Stimulated activated CD4-positive, alpha-beta T cell treated with anti-CD3 and anti-CD28 coated beads, Interleukin-1b, Interleukin-23, amount 100 ng/mL, for 1 hour (primary cell): ENCODE results near the gene ZNRF1.
A peak's percentile ranks its signal among the peaks of the same experiment; 100 is the strongest.

Source experiments
- DNase-seq, 2 donors: peaks; one replicate each; pipeline ENCODE4 v3.0.0-alpha.2; 2020; ENCODE audit warnings: low read depth in 2 of 2

ZNRF1 gene

DNA sequence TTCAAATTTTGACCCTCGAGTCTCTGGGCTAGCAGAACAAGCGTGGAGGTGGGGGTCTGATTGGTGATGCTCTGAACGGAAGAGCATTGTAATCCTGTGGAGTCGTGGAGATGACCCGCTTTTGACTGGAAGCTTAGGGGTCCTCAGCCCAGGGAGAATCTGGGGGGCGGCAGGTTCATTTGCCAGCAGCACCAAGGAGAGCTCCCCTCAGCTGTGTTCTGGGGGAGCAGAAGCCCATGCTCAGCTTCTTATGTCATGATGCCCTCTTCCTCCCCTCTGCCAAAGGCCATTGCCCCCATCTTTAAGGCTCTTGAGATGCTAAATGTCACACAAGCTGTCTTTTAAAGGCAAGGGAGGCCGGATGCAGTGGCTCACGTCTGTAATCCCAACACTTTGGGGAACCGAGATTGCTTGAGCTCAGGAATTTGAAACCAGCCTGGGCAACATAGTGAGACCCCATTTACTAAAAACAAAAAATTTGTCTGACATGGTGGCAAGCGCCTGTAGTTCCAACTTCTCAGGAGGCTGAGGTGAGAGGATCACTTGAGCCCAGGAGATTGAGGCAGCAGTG, 98.5 kb downstream of the ZNRF1 start:
- DNase-seq, result no peak

DNA sequence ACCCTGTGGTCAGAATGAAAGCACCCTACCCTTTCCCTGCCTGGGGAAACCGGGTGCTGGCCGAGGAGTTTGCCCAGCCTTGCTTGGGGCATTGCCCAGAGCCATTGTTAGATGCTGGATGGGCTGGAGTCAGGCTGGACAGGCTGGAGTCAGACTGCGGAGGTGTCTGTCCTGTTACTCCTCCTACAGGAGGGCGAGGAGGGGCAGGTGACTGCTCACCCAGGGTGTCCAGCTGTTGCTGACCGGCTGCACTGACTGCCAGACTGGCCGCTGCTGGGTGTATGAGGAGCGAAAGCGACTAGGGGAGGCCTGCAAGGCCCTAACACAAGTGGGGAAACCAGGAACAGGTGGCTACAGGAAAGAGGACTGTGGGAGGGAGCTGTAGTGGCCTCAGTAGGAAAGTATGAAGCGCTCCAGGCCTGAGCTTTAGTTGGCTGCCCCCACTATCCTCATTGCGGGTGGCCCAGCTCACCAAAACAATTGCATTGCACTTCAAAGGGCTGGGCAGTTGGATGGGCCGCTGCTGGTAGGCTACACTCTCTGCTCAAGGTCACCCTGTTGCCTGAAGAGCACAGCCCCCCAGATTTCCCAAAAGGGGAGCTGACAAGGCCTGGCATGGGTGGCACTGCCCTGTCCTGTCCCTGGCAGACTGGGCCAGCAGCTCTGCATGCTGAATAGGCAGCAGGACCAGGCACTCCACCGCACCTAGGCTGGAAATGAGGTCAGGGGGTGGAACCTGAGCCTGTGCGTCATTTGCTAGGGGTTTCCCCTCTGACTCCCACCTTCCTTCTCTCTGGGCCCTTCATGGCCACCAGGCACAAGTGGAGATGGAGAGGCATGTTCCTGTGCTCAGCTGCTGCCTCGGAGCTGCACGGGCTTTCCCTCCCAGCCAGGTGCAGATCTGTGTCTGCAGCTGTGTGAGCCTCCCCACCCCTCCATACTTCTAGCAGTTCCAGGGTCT, 99.4 kb downstream of the ZNRF1 start:
- DNase-seq, result peak; percentile 37 to 45

DNA sequence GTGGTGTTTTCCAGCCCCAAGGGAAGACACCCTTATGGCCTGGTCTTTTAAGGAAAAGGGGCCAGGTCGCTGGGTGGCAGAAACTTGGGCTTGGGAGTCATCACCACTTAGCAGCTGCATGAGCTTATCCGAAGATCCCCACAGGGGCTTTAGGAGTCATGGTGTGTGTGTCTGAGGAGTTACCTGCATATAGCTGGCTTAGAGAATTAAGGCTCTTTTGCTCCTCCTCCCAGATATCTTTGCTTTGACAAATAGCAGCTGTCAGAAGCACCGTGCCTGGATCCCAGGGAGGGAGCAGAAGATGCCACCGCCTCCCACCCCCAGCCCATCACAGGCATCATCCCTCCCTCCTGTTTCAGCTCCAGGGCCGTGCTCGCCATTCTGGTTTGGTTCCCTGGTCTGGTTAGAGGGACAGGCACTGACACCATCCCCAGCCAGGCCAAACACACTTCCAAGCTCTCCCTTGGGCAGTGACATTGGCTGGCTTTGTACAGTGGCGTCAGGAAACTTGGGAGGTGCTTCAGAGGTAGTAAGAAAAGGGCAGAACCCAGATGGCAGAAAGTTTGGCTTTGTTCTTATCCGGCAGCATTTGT, 100.3 kb downstream of the ZNRF1 start:
- DNase-seq, result no peak

DNA sequence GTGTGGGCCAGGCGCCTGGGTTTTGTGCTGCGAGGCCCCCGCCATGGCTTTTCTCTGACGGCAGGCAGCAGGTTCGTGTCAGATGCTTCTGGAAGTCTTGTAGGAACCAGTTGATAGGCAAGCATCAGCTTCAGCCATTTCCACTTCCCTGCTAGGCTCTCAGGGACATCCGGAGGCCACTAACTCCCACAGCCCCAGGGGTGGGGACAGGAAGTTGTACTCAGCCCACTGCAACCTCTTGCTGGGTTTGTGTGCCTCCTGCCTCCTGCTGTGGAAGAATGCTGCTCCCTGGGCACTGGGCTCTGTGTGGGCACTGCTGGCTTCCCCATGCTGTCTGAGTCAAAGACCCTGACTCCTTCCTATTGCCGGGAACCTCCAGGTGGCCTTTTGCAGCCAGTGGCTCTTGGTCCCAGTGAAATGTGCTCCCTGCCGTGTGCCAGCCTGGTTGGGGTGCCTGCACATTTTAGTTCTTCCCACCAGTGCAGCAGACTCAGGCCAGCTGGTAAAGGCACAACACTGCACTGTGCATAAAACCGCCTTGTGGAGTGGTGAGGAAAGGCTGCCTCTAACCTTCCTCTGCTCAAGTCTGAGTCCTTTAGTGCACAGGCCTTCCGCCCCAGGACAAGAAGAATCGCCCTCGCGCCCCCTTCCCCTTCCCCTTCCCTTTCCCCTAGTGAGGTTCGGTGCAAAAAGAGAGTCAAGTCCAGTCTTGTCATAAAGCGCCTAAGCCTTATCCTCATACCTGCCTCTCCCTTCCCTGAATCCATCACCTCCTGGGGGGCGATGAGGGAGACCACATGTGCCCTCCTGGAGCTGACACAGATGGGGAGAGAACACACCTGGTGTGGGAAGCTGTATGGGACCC, 101.1 kb downstream of the ZNRF1 start:
- DNase-seq, result no peak

DNA sequence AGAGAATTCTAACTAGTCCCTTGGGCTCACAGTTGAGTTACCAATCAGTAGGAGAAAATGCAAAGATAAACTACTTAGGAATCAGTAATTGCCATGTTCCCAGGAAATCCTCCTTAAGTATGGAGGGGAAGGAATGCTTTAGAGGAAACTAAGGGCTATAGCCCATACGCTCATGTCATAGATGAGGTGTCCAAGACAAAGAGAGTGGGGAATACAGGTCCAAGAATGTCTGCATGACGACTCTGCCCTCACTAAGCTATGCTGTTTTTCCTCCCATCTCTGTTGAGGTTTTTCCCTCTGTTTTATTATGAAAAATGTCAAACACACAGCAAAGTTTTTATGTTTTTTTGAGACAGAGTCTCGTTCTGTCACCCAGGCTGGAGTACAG, 101.8 kb downstream of the ZNRF1 start:
- no peak for DNase-seq

DNA sequence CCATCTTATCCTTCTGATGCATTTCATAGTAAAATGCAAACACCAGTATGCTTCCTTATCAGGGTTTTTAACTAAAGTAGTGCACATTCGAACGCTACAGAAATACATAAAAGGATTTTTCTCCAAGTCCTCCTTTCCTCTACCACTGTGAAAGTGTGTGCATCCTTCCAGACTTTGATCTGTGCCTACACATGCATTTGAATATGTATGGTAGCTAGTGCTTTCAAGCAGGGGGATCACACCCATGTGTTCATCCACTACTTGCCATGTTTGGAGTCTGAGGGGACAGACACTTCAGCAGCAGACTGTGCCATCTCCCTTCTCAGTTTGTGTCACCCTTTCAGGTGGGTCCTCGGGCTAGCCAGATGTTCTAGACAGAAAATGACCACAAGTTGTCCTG, 102.8 kb downstream of the ZNRF1 start:
- no peak for DNase-seq

DNA sequence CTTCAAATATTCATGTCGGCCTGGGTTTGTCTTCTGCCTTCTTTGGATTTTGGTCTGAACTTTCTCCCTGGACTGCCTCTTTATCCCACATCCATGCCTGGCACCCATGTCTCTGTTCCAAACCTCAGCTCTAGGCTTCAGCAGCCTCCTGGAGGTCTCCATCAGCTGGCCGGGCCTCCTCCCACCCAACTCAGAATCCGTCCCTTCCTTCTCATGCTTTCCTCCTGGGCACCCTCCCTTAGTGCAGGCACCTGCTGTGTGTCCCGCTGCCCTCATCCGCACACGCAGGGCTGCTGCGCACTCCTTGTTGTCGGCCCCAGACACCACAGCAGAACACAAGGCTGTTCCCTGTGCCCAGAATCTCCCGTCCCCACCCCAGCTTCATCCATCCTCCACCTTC, 103.8 kb downstream of the ZNRF1 start:
- DNase-seq, result no peak

DNA sequence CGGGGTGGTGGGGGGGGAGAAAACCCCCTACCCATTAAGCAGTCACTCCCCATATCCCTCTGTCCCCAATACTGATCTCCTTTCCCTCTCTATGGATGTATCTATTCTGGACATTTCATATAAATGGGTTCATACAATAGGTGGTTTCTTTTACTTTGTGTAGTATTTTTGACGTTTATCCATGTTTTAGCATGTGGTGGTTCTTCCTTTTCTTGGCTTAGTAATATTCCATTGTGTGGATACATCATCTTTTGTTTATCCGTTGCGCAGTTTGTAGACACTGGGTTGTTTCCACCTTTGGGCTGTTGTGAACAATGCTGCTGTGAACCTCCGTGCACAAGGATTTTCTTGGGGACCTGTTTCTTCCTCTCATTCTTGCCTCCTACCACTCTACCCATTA, 105.2 kb downstream of the ZNRF1 start:
- DNase-seq, result no peak

DNA sequence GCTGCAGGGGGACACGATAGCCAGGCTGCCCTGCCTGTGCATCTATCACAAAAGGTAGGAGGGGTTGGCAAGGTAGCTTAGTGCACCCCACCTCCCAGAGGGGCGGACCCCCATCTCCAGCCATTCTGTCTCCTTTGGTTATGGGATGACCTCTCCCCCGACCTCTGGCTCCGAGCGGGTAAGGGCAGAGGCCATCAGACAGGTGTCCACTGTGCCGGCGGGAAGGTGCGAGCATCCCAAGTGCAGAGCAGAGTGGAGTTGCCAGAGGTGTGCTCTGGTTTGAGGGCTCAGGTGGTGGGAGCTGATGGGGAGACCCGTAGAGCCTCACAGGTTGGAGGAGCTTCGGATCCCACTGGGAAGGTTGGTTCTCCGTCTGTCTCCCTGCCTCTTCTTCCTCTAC, 106.0 kb downstream of the ZNRF1 start:
- DNase-seq, result no peak

DNA sequence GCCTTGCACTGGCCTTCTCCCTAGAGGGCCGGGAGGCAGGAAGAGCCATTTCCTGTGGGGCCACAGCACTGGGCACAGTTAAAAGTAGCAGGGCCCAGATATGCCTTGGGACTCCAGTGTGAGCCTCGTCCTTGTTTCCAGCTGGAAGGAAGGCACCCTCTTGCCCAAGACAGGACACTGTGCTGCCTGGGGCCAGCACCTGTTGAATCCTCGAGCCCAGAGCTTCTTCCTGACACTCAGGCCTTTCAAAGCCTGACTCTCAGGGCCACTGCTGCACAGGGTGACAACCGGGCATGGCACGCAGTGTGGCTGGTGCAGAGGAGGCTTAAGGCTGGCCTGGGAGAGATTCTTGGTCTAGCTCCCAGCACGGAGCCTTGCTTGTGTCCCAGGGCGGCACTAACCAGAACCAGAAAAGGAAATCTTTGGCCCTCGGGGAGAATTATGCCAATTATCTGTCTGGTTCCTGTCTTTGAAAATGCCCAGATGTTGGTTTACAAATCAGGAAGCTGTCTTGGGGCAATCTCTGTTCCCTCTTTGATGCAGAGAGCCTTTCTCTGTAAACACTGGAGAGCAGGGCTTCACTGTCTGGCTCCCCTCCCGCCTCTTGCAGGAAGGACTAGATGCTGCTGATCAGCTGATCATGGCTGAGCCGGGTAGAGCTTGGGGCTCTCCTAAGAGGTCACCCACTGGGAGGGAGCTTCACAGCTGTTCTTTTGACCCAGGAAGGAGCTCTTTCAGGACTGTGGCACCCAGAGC, 106.7 kb downstream of the ZNRF1 start:
- DNase-seq, result no peak

DNA sequence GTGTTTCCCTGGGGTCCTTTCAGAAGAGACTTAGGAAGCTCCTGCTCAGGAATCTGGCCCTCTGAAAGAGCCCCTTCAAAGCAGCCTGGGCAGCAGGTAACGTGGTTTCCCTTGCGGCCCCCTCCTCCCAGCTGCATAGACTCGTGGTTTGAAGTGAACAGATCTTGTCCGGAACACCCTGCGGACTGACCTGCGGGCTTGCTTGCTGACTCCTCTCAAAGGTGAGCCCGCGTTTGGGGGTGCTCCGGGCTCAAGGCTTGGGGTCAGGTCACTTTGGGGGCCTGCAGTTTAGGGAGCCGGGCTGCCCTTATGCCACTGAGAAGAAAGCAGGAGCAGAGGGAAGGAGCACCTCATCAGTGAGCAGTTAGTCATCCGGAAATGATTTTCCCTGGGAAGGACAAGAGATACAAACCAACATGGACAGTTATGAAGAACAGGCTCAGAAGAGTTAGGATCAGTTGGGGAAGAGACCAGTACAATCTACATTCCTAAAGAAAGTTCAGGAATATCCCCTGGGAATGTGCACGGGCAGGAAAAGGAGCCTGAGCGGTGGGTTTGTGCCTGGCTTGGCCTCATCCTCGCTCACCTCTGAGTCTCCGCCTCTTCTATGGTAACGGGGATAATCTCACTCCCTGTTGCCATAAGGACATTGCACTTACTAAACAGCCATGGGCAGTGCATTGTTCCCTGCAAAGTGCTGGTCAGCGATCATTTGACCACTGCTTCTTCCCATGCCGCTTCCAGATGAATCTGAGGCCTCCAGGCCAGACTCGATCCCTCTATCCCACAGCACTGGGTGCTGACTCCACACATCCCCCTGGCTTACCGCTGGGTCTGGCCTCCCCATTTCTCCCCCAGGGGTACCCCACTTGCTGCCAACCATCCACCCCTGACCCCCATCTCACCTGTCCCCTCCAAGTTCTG, 107.8 kb downstream of the ZNRF1 start:
- DNase-seq, result no peak

DNA sequence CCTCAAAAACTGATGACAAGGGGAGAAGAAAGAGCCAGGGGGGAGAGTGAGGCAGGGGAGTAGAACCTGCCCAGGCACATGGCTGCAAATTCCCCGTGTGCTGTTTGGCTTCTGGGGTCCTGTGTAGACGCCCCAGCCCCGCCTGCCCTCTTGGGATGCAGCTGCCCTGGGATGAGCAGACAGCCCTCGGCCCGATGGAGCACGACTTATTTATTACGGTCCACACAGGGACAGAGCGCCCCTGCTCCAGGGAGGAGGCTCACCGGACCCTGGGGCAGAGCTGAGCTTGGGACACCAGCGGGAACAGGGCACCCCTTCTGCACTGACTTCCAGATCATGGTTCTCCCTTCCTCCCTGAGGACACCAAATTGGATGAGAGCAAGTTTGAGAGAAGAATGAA, 108.7 kb downstream of the ZNRF1 start:
- no peak for DNase-seq

DNA sequence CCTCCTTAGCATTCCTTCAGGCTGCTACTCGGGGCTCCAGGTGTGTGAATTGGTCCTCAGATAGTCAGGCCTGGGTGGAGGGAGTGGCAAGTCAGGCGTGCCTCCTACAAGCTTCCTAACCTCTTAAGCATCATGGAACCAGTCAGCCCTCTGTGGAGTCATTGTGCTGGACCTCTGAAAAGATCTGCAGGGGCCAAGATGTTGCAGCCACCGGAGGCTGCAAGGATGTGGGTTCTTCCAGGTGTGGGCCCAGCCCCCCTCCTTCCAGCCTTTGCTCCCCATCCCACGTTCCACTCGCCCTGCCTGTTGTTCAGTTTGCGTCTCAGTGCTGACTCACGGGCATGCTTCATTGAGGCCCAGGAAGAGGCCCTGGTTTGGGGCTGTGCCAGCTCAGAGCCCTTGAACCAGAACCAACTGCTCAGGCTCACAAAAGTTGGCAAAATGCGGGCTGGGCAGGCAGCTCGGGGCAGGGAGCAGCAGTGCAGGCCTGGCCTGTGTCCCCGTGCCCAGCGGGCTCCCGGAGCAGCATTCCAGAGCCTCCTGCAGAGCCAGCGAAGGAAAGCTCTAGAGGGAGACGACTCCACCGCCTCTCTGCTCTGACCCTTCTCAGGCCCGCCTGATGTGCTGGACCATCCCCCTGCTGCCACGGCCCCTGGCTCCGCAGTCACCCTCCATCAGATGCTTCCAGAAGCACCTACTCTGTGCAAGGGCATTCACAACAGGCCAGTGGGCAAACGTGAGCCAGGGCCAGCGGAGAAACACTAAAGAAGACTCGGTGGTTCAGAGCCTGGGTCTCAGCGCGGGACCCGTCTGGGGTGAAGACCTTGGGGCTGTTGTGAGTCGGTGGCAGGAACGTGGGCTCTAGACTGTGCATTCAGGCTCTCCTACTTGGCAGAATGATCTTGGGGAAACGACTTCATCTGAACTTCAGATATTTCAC, 110.2 kb downstream of the ZNRF1 start:
- peak; percentile 46 to 54 for DNase-seq

DNA sequence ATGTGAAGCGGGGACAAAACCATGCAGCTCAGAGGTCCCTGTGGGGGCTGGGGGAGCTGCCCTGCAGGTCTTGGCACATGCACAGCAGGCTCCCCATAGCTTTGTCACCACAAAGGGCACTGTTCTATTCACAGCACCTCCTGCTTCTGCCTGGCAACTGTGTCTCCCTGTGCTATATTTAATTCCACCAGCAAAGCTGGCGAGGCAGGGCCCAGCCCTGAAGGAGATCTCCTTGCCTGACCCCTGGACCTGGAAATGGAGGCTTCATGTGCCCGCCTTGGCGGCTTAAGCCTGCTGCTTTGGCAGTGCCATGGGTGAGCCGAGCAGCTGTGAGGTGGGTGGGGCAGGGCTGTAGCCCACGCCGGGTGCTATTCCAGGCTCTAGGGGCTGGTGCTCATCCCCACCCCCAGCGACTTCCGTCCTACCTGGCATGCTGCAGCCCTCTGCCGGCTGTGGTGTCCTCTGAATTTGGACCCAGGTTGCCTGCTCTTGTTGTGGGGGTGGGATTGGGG, 111.0 kb downstream of the ZNRF1 start:
- no peak for DNase-seq

DNA sequence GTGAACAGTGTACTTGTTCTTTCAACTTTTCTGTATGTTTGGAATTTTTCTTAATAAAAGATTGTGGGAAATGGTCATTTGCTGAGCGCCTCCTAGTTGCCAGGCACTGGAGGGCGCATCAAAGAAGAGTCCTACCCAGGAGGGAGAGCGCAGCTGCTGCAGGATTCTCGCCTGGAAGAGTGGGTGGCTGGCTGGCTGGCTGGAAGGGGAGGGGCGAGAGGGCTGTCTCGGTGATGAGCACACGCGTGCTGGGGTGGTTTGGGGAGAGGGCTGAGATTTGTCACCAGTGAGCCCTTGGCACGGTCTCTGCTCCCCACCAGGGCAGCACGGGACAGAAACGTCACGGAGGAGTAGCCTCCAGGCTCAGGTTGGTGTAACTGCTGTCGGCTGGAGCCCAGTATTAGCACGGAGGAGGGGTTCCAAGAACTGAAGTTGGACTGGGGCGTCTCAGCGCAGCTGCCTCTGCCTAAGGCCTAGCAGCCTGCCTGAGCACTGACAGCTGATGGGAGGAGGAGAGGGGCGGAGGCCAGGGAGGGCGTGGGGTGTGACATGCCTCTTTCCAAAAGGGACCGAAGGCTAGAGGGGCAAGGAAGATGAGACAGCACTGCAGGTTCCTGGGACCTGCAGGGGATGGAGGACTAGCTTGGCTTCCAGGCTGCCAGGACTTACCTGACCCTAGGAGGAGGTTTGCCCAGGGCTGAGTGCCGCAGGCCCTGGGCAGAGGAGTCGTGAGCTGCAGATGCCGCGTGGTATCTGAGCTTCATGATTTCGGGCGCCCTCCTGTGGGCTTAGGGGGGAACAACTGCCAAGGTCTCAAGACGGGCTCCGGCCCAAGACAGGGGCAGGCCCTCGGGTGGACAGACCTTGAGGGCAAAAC, 112.1 kb downstream of the ZNRF1 start:
- peak; percentile 57 to 68 for DNase-seq

DNA sequence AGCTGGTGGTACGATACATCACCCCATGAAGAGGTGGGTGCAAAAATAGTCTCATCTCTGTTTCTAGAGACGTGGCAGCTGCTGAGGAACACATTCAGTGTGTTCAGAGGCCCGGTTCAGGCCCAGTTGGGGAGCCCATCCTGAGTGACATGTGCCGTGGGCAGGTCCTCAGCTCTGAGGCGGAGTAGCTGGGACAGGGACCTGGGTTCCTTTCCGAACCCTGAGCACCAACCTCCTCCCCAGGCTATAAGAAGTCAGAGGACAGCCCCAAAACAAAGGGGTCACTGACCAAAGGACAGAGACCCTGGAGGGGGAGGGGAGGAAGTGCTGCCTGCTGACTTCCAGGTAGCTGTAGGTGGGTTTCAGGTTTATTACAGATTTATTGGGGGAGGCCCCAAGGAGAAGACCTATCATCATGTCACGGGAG, 112.7 kb downstream of the ZNRF1 start:
- DNase-seq, result no peak

DNA sequence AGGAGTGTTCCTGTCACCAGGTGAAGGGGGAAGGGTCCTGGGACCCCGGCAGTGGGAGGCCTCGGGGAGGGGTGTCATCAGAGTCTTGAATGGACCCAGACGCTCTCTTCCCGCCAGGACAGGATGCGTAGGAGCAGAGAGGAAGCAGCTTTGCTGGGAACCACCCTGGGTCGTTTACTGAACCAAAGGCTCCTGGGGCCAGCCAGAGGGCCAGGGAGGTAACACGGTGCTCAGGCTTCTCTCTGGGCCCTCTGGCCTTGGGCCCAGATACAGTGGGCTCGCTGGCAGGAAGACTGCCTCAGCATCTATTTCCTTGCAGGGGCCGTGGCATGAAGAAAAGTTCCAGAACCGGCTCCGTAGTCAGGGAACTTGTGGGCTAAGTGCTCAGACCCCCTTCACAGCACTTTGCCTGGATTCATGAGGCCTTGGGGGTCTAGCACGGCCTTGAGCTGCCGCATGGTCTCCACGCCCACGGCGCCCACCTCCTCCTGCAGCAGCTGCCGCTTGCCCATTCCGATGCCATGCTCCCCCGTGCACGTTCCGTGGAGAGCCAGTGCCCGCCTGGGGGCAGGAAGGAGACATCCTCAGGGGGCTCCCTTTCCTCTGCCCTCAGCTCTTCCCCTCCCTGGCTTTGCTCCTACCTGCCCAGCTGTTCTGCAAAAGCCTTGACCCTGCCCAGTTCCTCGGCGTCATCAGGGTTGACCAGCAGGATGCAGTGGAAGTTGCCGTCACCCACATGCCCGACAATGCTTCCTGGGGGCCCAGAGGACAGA, 113.3 kb downstream of the ZNRF1 start:
- no peak for DNase-seq
